Gastrocnemius medialis (tissue), 4 donors: ENCODE results near the gene BLMH. TPM values are rescaled to one million over a fixed set of nuclear protein-coding genes. Genes with fewer than 3 reads are reported as not detected.

Source experiments
- ATAC-seq, 2 donors: fragments of 150-250 bp; one replicate each; pipeline ENCODE4 v1.9.1; 2016
- DNase-seq, 2 donors: peaks; one replicate each; pipeline ENCODE4 v3.0.0-alpha.2; 2019
- H3K27ac ChIP-seq, 4 donors: fragments of 200-600 bp; sonication (generic); 1 replicate in 1 of 4; 2 replicates in 3 of 4; pipeline ENCODE4 v1.5.1; 2016 to 2018; ENCODE audit warnings: mild to moderate bottlenecking in 2 of 4, moderate library complexity in 1 of 4
- H3K27me3 ChIP-seq, 3 donors: fragments of 200-600 bp; sonication (generic) in 2 of 3; 1 replicate in 1 of 3; 2 replicates in 2 of 3; pipeline versions ENCODE4 v1.5.1 to v1.6.0; 2016 to 2019; ENCODE audit warnings: mild to moderate bottlenecking in 1 of 3, moderate library complexity in 1 of 3
- H3K36me3 ChIP-seq, 2 donors: fragments of 200-600 bp; sonication (generic) in 1 of 2; one replicate each; pipeline ENCODE4 v1.5.1; 2017 to 2018
- H3K4me1 ChIP-seq, 2 donors: fragments of 200-600 bp; sonication (generic) in 1 of 2; one replicate each; pipeline ENCODE4 v1.5.1; 2016 to 2017; ENCODE audit warnings: mild to moderate bottlenecking in 2 of 2
- H3K4me3 ChIP-seq, 4 donors: fragments of 200-600 bp; sonication (generic) in 3 of 4; 1 replicate in 1 of 4; 2 replicates in 3 of 4; pipeline ENCODE4 v1.5.1; 2016 to 2019; ENCODE audit warnings: mild to moderate bottlenecking in 2 of 4
- H3K9me3 ChIP-seq, 3 donors: fragments of 200-600 bp; sonication (generic) in 2 of 3; 1 replicate in 1 of 3; 2 replicates in 2 of 3; pipeline ENCODE4 v1.5.1; 2016 to 2019
- POLR2A ChIP-seq, 2 donors: fragments of 450-650 bp; IDR thresholded peaks; one replicate each; pipeline ENCODE4 v1.6.1; 2017; ENCODE audit warnings: antibody characterized with exemption in 2 of 2, mild to moderate bottlenecking in 2 of 2, moderate library complexity in 2 of 2
- in situ Hi-C, 4 donors: fragments of 200-750 bp; cut with MboI; loops; one replicate each; pipeline versions ENCODE4 v1.15.0 to v1.8.0; 2017; ENCODE audit warnings: low sequenced_read_pairs in 4 of 4
- intact Hi-C: fragments of 100-400 bp; cut with DNase I; formaldehyde crosslinking; loops from one replicate; pipeline ENCODE4 v1.15.1; 2023; ENCODE audit warnings: low total_unique reads
- total RNA-seq, 4 donors: library from RNA; depleted of rRNA; stranded (reverse); fragments of >200 nt; gene quantifications; one replicate each; pipeline versions ENCODE4 v1.1.0 to v1.2.3, GENCODE V29; 2016
- TF ChIP-seq, protein P1 (sequence below), 5 experiments: fragments of 450-650 bp in 3 of 5; fragments of 200-600 bp in 2 of 5; sonication (generic) in 2 of 5; IDR thresholded peaks in 4 of 5; conservative IDR thresholded peaks in 1 of 5; 1 replicate in 4 of 5; 2 replicates in 1 of 5; pipeline ENCODE4 v1.5.1; 2016 to 2019; ENCODE audit warnings: antibody characterized with exemption in 5 of 5, mild to moderate bottlenecking in 3 of 5, moderate library complexity in 3 of 5

The BLMH gene
- total RNA-seq, 4 donors from 2014 or later, result 7.4 to 17.7 (median 16.7) TPM

- H3K27ac ChIP-seq, result no peak overlapping the region
- no peak overlapping the region for H3K4me3 ChIP-seq
- no peaks in the 10 kb centered on the region for H3K4me1 ChIP-seq
- TF ChIP-seq, protein P1, sequence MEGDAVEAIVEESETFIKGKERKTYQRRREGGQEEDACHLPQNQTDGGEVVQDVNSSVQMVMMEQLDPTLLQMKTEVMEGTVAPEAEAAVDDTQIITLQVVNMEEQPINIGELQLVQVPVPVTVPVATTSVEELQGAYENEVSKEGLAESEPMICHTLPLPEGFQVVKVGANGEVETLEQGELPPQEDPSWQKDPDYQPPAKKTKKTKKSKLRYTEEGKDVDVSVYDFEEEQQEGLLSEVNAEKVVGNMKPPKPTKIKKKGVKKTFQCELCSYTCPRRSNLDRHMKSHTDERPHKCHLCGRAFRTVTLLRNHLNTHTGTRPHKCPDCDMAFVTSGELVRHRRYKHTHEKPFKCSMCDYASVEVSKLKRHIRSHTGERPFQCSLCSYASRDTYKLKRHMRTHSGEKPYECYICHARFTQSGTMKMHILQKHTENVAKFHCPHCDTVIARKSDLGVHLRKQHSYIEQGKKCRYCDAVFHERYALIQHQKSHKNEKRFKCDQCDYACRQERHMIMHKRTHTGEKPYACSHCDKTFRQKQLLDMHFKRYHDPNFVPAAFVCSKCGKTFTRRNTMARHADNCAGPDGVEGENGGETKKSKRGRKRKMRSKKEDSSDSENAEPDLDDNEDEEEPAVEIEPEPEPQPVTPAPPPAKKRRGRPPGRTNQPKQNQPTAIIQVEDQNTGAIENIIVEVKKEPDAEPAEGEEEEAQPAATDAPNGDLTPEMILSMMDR (IDR thresholded peaks at IDR 0.05 in 4 of 5, conservative IDR thresholded peaks at IDR 0.05 in 1 of 5), result no peak
- no peak for TF ChIP-seq POLR2A (IDR thresholded peaks at IDR 0.05)
- H3K9me3 ChIP-seq, result no peaks in the 10 kb centered on the region
- no peaks in the 10 kb centered on the region for H3K36me3 ChIP-seq
- in situ Hi-C loops, result no loop called here
- intact Hi-C loops, result no loop called here
- no peak for DNase-seq
- H3K27me3 ChIP-seq, result no peaks in the 10 kb centered on the region
- no peak for ATAC-seq
Observed at GRCh38 chr17:30300818-30301217, 9.1 kb upstream of the BLMH start.

DNA sequence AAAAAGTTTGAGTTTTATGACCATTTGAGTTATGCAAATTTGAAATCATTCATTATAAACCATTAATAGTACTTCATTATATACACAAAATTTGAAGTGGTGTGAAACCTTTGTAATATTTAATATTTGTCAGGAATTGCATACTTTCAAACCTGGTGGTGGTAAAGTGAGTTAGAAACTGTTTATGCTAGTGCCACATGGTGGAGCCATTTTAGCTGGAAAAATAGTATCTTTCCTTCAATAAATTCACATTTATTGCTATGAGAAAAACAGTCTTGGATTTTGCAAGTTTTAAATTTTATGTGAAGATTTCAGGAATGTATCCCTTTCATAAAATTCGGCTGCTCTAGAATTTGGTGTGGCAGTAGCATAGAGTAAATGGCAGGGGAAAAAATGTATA is 7.3 kb upstream of the BLMH start:
- intact Hi-C loops (no loop called here), in situ Hi-C loops (loop anchor here in 1 of 4 donors (25.0 kb wide), 1 partner anchor 187 kb away; the partner anchor contains the start of gene NSRP1)
- no peak for DNase-seq

GRCh38 chr17:30297715-30298114 is 6.0 kb upstream of the BLMH start:
- Histone ChIP-seq H3K4me1 (no peaks in the 10 kb centered on the region), H3K36me3 (no peaks in the 10 kb centered on the region), H3K4me3 (no peak overlapping the region), H3K9me3 (no peaks in the 10 kb centered on the region), H3K27ac (no peak overlapping the region), H3K27me3 (no peaks in the 10 kb centered on the region)
- ATAC-seq (no peak), DNase-seq (no peak)
- intact Hi-C loops, result no loop called here
- TF ChIP-seq, protein P1 (IDR thresholded peaks at IDR 0.05 in 4 of 5, conservative IDR thresholded peaks at IDR 0.05 in 1 of 5), result no peak
- TF ChIP-seq POLR2A (IDR thresholded peaks at IDR 0.05), result no peak
- in situ Hi-C loops, result loop anchor here in 1 of 4 donors (25.0 kb wide), 1 partner anchor 185 kb away; the partner anchor contains the start of gene NSRP1

More for the DNA sequence above, 7.3 kb upstream of the BLMH start:
- no peaks in the 10 kb centered on the region for H3K36me3 ChIP-seq
- TF ChIP-seq, protein P1 (IDR thresholded peaks at IDR 0.05 in 4 of 5, conservative IDR thresholded peaks at IDR 0.05 in 1 of 5), result no peak
- TF ChIP-seq POLR2A (IDR thresholded peaks at IDR 0.05), result no peak
- H3K9me3 ChIP-seq, result no peaks in the 10 kb centered on the region
- no peaks in the 10 kb centered on the region for H3K27me3 ChIP-seq
- H3K4me3 ChIP-seq, result no peak overlapping the region
- no peak for ATAC-seq
- no peak overlapping the region for H3K27ac ChIP-seq
- no peaks in the 10 kb centered on the region for H3K4me1 ChIP-seq

DNA sequence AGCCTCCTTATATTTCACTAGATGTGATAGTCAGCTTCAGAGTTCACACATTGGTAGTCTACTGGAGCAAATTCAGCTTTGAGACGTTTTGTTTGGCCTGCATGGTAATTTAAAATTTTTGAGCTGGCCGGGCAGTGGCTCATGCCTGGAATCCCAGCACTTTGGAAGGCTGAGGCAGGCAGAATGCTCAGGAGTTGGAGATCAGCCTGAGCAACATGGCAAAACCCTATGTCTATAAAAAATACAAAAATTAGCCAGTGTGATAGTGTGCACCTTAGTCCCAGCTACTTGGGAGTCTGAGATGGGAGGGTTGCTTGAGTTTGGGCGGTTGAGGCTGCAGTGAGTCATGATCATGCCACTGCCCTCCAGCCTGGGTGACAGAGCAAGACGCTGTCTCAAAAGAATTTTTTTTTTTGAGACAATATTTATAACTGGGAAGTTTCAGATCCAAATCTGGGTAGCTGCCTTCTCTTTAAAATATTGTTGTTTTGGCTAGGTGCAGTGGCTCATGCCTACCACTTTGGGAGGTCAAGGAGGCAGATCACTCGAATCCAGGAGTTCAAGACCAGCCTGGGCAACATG is 4.8 kb upstream of the BLMH start:
- Histone ChIP-seq H3K4me1 (peaks cover 0 to 3% of the 10 kb centered on the region in 2 donors), H3K27ac (no peak overlapping the region), H3K9me3 (no peaks in the 10 kb centered on the region), H3K27me3 (no peaks in the 10 kb centered on the region), H3K36me3 (no peaks in the 10 kb centered on the region), H3K4me3 (no peak overlapping the region)
- intact Hi-C loops (no loop called here), in situ Hi-C loops (loop anchor here in 1 of 4 donors (25.0 kb wide), 1 partner anchor 184 kb away; the partner anchor contains the start of gene NSRP1)
- no peak for TF ChIP-seq POLR2A (IDR thresholded peaks at IDR 0.05)
- TF ChIP-seq, protein P1 (IDR thresholded peaks at IDR 0.05 in 4 of 5, conservative IDR thresholded peaks at IDR 0.05 in 1 of 5), result no peak
- DNase-seq (no peak), ATAC-seq (no peak)
